Ecto neural progenitor cell (in vitro differentiated cells): Measurements from ENCODE around the gene VPS13D.
"Not testable (repeated sequence)": the region's sequence is repeated elsewhere in the genome, so short reads cannot be mapped to it uniquely, and the experiment has no call there.

Experiments used
- DNase-seq: peaks from one replicate; pipeline ENCODE4 v3.0.0-alpha.2; 2018; ENCODE audit warnings: low spot score

The VPS13D gene

GRCh38 chr1:12375133-12375829 is 145.5 kb downstream of the VPS13D start:
- no peak for DNase-seq

- DNase-seq = no peak
Measured at GRCh38 chr1:12376236-12377045, 146.6 kb downstream of the VPS13D start.

DNA sequence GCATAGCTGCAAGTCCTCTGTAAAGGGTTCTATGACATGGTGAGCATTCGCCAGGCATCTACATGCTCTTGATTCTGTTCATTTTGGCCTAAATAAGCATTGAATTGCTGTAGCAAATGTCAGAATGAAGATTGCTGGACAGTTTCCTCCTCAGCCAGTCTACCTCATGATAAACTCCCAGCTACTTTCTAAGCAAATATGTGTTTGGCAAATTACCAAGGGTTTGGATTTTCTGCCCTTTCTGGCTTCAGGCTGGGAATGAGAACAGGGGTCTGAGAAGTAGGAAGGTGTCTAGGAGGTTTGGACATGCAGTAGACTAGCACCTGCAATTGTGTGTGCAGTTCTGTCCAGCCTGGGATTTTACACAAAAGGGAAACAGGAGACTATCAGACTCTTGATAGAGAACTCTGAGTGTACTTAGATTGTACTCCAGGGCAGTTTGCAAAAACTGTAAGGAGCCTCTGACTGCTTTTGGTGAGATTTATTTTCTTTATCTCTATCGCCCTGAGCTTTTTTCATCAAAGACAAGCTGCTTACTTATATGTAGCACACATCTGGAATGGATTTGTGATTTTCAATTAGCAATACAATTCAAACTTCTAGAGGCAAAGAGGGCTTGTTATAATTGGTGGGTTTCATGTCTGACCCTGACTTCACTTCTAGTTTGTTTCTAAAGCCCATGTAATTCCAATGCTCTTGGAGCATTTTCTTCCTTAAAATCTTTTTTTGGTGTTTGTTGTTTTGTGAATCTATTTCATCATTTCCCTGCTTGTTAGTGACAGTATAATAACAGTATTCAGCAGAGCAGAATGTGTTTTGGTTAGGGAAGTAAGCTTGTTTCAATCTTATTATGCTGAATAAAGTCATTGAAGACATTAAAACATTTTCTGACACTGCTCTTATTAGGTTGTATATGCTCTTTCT is 150.8 kb downstream of the VPS13D start:
- DNase-seq = no peak

- no peak for DNase-seq
Measured at GRCh38 chr1:12383001-12383400, 153.2 kb downstream of the VPS13D start.

- no peak for DNase-seq
Measured at GRCh38 chr1:12383786-12384185, 154.0 kb downstream of the VPS13D start.

GRCh38 chr1:12384836-12385456 is 155.1 kb downstream of the VPS13D start:
- DNase-seq = no peak

DNA sequence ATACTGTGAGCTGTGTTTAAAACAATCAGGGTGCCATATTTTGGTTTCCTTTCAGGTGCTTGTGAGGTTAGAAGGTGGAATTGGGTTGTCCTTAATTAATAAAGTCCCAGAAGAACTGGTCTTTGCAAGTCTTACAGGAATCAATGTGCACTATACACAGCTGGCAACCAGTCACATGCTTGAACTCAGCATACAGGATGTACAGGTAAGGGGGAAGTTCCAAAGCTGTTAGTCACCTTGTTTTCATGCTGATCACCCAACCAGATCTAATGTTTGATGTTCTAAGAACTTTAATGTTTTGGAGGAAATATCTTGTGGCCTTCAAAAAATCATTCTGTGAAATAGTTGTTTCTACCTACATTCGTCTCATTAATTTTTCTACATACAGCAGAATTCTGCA is 156.3 kb downstream of the VPS13D start:
- DNase-seq = no peak

DNA sequence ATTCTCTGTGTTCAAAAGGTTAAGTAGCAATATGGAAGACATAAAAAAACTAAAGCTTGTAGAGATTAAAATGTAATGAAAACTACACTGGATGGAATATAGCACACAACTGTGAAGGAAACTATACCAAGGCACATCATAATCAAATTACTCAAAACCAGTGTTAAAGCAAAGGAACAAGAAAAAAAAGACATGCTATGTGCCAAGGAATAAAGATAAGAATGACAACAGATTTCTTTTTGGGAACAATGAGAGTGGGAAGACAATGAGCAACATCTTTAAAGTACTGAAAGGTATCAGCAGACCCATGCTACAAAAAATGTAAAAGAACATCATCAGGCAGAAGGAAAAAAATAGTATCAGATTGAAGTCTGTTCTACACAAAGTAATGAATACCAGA is 157.8 kb downstream of the VPS13D start:
- no peak for DNase-seq

DNA sequence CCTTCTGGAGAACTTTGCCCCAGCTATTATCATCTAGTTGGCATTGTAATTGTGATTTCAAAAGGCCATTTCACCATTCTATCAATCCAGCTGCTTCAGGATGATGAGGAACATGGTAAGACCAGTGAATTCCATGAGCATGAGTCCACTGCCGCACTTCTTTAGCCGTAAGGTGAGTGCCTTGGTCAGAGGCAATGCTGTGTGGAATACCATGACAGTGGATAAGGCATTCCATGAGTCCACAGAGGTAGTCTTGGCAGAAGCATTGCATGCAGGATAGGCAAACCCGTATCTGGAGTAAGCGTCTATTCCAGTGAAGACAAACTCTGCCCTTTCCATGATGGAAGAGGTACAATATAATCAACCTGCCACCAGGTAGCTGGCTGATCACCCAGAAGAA is 160.5 kb downstream of the VPS13D start:
- DNase-seq = not testable (repeated sequence)

- no peak for DNase-seq
Measured at GRCh38 chr1:12397462-12398450, 167.9 kb downstream of the VPS13D start.

- no peak for DNase-seq
Measured at GRCh38 chr1:12398479-12398878, 168.6 kb downstream of the VPS13D start.

GRCh38 chr1:12400027-12400693 is 170.3 kb downstream of the VPS13D start:
- DNase-seq = no peak

GRCh38 chr1:12402159-12402673 is 172.4 kb downstream of the VPS13D start:
- no peak for DNase-seq

- no peak for DNase-seq
Measured at GRCh38 chr1:12402842-12403241, 173.0 kb downstream of the VPS13D start.

DNA sequence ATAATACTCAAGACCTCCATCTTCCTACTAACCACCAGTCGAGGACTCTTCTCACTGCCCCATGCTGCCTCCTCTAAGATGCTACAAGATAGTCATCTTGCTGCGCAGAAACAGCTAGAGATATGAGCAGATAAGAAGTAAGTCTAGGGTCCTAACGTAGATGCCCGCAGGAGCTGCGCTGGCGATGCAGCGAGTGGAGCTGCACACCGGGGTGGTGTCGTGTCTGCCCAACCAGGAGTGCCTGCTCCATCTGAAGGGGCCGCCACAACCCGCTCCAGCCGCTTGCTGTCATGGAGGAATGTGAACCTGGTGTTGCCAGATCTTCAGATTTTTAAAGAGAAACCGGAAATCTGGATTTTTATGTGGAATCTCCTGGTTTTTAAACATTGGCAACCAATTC is 175.1 kb downstream of the VPS13D start:
- no peak for DNase-seq

DNA sequence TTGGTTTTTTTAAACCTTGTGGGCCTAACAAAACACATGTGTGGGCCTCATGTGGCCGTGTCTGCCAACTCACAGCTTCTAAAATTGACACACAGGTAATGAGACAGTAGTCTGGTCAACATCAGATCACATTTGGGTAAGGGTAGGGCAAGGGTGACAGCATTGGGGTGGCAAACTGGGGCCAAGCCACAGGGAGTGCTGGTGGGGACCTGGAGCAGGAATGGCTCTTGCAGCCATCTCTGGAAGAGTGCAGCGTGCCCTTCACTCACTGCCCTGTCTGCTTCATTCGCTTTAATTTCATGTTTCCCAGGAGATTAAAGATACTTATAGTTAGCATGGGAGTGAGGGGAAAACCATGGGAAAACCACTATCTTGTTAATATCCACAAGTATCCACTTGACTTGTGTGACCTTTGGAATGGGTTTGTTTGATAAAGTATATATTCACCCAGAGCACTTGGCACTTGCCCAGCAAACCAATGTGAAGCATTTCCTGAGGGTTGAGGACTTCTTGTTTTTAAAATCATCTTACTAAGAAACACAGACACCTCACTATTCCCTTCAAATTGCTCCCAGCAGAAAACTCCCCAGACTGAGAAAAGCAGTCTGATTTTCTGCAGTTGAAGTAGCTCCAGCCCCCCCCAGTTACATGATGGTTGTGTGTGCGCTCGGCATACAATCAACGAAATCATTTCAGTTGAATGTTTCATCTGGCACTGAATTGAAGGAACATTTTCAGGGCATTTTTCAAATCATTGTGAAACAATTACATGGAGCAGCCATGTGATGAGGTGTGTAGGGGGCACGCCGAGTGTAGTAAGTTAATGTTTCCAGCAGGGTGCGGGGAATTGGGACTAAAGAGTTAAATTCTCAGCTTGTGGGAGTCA is 175.7 kb downstream of the VPS13D start:
- DNase-seq = no peak

- no peak for DNase-seq
Measured at GRCh38 chr1:12406211-12407021, 176.6 kb downstream of the VPS13D start.
